Measurements from ENCODE around the gene CSRP1.

GRCh38 chr1:201447903-201448871, 58.7 kb downstream of the CSRP1 start:
- TF ChIP-seq CTCF (conservative IDR thresholded peaks at IDR 0.05; ENCODE audit: low read length) = peak; percentile 92
- TF ChIP-seq EZH2phosphoT487 (IDR thresholded peaks at IDR 0.05; ENCODE audit: borderline replicate concordance, low read depth, low read length) = no peak
